ENCODE results near the gene PSG7.
"Not testable (repeated sequence)": the region's sequence is repeated elsewhere in the genome, so short reads cannot be mapped to it uniquely, and the experiment has no call there.

The PSG7 gene

DNA sequence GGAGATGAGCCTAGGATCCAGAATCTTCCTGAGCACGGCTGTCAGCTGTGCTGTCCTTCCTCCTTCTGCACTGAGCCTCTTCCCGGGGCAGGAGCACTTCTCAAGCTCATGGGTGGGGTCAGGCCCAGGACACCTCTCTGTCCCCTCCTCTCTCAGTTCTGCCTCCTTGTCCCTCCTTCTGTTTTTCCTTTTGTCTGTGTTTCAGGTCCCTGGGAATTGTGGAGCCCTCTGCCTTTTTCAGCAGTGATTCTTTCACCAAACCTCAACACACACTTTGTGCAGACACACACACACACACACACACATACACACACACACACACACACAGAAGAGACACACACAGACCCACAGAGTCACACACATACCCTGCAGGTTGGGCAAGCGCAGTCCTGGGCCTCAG is at the start of gene PSG7:
Gene PSG7 (minus strand): TSS at position 101 of the 400 bp plus-strand sequence. CDS start 131 bp downstream, outside the sequence.
- not testable (repeated sequence) for DNase-seq

- DNase-seq: no peak
Measured at GRCh38 chr19:42985588-42985987, 48.6 kb upstream of the PSG7 start.

DNA sequence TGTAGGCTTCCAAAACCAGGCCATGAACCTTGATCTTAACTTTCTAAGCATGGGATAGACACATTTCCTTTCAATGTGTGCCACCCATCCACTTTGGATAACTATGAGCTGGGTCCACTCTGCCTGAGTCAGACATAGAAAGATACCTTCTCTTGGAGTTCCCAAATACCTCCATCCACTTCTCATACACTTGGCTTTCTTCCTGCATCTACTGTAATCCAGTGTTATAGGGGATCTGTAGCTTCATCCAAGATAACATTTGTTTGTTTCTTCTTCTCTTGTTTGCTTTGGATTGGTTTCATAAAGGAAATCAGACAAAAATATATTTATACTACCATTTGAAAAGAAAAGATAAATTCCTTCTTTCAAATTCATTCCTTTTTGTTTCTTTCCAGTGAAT is 45.1 kb upstream of the PSG7 start:
- DNase-seq: not testable (repeated sequence)

DNA sequence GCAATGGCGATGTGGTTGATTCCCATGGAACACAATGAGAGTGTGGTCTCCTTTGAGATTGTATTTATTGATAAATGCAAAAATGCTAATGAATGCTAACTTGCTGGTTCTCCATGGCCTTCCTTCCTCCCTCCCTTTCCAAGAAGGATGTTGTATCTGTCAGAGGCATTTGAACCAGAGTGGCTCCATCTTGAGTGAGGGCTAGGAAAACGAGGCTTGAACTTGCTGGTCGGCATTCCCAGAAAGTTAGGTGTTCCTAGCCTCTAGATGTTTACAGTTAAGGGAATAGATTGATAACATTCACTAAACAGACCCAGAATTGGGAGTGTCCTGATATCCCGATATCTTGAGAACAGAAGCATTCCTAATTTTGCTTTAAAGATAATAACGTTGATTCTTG is 34.4 kb upstream of the PSG7 start:
- DNase-seq: not testable (repeated sequence)

DNA sequence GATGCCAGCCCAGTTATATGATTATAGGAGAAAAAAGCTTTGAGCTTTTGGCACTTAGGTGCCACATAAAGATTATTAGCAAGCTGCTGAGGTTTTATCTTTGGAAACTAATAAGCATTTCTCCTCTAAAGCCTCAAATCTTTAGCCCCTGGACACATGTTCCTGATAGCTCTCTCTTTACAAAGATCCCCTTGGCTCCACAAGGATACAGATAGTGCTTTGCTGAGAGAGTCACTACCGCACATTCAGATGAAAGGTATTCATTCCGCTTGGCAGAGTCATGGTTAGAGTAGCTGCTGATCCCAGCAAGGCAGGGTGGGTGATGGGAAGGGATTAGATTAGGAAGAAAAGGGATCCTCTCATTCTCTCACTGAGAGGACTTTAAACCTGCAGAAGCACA is 28.2 kb upstream of the PSG7 start:
- DNase-seq: no peak

GRCh38 chr19:42961119-42961518 is 24.1 kb upstream of the PSG7 start:
- DNase-seq: no peak

GRCh38 chr19:42952126-42952525 is 15.1 kb upstream of the PSG7 start:
- not testable (repeated sequence) for DNase-seq

DNA sequence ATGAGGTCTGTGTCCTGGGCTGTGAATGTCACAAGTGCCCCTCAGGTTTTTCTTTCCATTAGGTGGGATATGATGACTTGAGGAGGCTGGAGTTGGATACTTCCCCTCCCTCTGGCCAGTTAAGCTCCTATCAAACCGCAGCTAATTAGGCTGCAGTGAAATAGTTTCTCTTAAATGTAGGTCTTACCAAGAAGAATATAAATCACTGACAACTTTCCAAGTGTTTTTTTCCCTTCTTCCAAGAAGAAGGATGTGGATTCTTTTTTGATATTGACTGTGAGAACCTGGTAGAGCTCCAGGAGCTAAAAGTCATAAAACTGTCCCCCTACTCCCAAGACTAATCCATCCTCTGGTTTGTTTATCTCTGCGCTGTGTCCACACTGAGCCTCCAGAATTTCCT is 14.5 kb upstream of the PSG7 start:
- DNase-seq: not testable (repeated sequence)

GRCh38 chr19:42942187-42942789 is 5.3 kb upstream of the PSG7 start:
- DNase-seq: no peak

- DNase-seq: not testable (repeated sequence)
Measured at GRCh38 chr19:42934726-42935125, 2.3 kb downstream of the PSG7 start.

GRCh38 chr19:42934183-42934582 is 2.8 kb downstream of the PSG7 start:
- not testable (repeated sequence) for DNase-seq

DNA sequence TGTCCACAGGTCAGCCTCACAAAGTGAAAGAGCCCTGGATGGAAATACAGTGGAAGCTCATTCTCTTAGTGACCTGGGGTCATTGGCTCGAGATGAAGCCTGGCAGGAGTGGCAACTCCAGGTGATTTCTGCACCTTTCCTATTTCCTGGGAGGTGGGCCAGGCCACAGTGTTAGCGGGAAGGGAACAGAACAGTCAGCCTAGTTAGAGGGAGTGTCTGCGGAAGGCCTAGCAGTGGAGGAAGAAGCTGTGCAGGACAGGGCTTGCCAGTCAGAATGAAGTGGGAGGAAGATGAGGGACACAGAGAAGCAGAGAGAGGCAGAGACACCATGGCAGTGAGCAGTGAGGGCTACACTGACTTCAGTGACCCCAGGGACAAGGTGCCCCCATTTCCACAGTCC is 3.6 kb downstream of the PSG7 start:
- not testable (repeated sequence) for DNase-seq

GRCh38 chr19:42932485-42933101 is 4.4 kb downstream of the PSG7 start:
- DNase-seq: not testable (repeated sequence)

DNA sequence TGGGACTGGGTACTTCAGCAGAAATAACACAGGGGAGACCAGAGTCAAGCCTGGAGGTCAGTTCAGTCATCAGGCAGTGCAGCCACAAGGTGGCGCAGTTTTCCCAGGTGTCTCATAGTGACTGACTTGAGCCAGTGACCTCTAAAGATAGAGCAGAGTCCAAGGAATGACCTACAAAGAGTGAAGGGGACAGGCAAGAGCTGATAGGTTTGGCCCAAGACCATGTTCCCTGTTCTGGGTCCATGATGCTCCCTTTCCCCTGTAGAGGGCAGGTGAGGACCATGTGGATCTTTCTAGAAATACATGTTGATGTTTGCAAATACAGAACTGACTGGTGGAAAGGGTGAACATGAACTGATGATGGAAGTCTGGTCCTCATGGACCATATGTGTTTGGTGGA is 6.8 kb downstream of the PSG7 start:
- not testable (repeated sequence) for DNase-seq

- no peak for DNase-seq
Measured at GRCh38 chr19:42928896-42929295, 8.1 kb downstream of the PSG7 start.

GRCh38 chr19:42926781-42927180 is 10.2 kb downstream of the PSG7 start:
- no peak for DNase-seq

DNA sequence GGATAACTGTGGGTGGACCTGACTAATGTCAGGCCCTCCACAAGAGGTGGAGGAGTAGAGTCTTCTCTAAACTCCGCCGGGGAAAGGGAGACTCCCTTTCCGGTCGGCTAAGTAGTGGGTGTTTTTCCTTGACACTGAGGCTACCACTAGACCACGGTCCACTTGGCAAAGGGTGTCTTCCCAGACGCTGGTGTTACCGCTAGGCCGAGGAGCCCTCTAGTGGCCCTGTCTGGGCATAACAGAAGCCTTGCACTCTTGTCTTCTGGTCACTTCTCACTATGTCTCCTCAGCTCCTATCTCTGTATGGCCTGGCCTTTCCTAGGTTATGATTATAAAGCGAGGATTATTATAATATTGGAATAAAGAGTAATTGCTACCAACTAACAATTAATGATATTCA is 13.9 kb downstream of the PSG7 start:
- DNase-seq: not testable (repeated sequence)

GRCh38 chr19:42920971-42921370 is 16.0 kb downstream of the PSG7 start:
- not testable (repeated sequence) for DNase-seq

- DNase-seq: no peak
Measured at GRCh38 chr19:42919757-42920079, 17.3 kb downstream of the PSG7 start.

DNA sequence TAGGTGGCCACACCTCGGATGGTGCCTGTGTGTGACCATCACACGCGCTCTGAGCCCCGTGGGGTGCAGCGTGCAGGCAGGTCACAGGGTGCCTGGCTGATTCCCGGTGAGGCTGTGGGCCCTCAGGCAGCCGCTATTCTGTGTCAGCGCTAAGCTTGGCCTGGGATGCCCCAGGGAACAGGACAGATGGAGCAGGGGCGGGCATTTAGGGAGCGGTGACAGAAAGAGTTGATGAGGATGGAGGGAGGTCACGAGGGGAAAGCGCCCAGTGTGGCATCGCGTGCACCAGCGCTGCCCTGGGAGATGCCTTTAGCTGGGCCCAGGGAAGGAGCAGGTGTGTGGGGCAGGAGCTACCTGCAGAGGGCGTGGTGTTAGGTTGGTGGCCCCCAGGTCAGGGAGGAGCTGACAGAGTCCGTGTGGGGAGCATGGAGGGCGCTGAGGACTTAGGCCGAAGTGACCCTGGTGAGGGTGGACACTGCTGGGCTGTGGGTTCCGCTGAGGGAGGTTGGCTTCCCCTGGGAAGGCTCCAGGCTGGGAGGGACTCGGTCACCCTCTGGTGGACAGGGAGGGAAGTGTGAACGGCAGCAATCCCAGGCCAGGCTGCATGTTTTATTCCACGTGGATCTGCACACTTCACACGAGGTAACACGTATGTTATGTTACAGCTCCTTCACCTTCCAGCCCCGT is 17.8 kb downstream of the PSG7 start:
- DNase-seq: not testable (repeated sequence)

DNA sequence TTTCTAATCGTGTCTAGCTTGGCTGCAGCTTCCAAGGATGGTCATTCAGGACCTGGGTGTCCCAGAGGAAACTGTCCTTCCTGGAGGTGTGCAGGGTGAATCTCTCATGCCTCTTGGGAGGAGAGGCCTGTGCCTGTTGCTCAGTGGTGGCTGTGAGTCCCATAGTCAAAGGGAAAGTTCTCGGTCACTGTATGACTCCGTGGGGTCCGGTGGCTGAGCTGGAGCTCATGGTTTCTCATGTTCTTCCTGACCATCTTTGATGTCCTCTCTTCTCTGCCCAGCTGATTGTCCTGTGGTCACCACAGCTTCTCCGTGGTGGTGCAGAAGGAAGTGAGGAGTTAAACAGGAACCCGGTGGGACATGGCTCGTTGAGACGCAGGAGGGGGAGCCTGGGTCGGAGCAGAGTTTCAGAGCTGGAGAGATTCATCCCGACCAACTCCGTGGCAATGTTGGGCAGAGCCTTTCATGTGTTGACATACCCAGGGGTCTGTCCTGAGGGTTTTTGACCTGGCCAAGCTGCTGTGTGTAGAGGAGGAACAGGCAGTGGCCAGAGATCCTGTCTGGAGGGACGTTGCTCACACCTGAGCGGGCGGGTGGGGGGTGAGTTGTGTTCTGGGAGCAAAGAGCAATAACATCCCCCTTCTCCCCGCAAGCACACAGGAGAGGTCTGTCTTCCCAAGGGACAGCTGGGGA is 18.5 kb downstream of the PSG7 start:
- not testable (repeated sequence) for DNase-seq

- not testable (repeated sequence) for DNase-seq
Measured at GRCh38 chr19:42917634-42918033, 19.4 kb downstream of the PSG7 start, which contains the start of gene PSG6. TSS of gene PSG6 (minus strand) at chr19:42917894. CDS start at chr19:42917792, 102 bp downstream.

GRCh38 chr19:42916931-42917330 is 20.1 kb downstream of the PSG7 start:
- DNase-seq: not testable (repeated sequence)

DNA sequence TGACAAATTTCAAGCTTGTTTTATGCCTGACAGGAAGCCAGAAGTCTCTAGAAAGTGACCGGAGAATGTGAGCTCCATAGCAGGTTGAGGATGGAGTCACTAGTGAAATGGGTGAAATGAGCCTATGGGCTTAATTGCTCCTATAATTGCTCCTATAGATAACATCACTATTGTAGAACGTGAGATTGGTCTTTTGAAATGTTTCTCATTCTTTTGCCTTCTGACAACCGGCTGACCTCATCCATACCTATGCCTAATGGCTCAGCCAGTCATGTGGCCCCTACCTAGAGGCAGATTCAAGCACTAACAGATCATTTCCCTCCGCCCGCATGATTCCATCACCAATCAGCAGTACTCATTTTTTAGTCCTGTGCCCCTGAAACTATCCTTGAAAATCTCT is 23.5 kb downstream of the PSG7 start:
- DNase-seq: not testable (repeated sequence)
